Caki2 (cell line): Measurements from ENCODE around the gene USP5. TPM values are rescaled to one million over a fixed set of nuclear protein-coding genes. Genes with fewer than 3 reads are reported as not detected.
A peak's percentile ranks its signal among the peaks of the same experiment; 100 is the strongest.
"Not testable (repeated sequence)": the region's sequence is repeated elsewhere in the genome, so short reads cannot be mapped to it uniquely, and the experiment has no call there.

Source experiments
- DNase-seq: peaks from one replicate; pipeline ENCODE4 v3.0.0-alpha.2; 2015; ENCODE audit warnings: low read depth
- in situ Hi-C: cut with HindIII; loops from 2 replicates; pipeline ENCODE4 v1.10.0; 2016; ENCODE audit warnings: low sequenced_read_pairs, low pct_unique_long_range_greater_than_20kb, mixed read lengths
- total RNA-seq: library from RNA; depleted of rRNA; stranded (reverse); fragments of >200 nt; shearing (Covaris generic); gene quantifications from 2 replicates; pipeline ENCODE4 v1.2.3, GENCODE V29; 2014; ENCODE audit warnings: low replicate concordance

The USP5 gene
- total RNA-seq, 1 experiment from 2014 or later: 174 TPM

- peak; percentile 83 for DNase-seq
Measured at GRCh38 chr12:6872073-6873048, 20.4 kb downstream of the USP5 start.

GRCh38 chr12:6873094-6874014 is 21.4 kb downstream of the USP5 start, which contains the start of gene SPSB2:
TSS of gene SPSB2 (minus strand) at chr12:6873303. CDS start at chr12:6872901, 402 bp downstream.
- DNase-seq: peak; percentile 96
- in situ Hi-C loops: no loop called here

More at GRCh38 chr12:6872073-6873048, 20.4 kb downstream of the USP5 start:
- in situ Hi-C loops: no loop called here

GRCh38 chr12:6874015-6874368 is 22.0 kb downstream of the USP5 start:
- DNase-seq, in situ Hi-C loops: not testable (repeated sequence)

GRCh38 chr12:6879824-6880223 is 27.9 kb downstream of the USP5 start:
- in situ Hi-C loops, DNase-seq: not testable (repeated sequence)

- in situ Hi-C loops: no loop called here
- no peak for DNase-seq
Measured at GRCh38 chr12:6883252-6883651, 31.3 kb downstream of the USP5 start.

GRCh38 chr12:6883683-6884082 is 31.7 kb downstream of the USP5 start:
- no peak for DNase-seq
- in situ Hi-C loops: no loop called here

GRCh38 chr12:6884539-6884938 is 32.6 kb downstream of the USP5 start:
- no peak for DNase-seq
- in situ Hi-C loops: no loop called here

- DNase-seq: peak; percentile 26
- in situ Hi-C loops: not testable (repeated sequence)
Measured at GRCh38 chr12:6886206-6886999, 34.5 kb downstream of the USP5 start.

GRCh38 chr12:6887460-6887859 is 35.5 kb downstream of the USP5 start:
- in situ Hi-C loops: no loop called here
- no peak for DNase-seq

- no peak for DNase-seq
- in situ Hi-C loops: no loop called here
Measured at GRCh38 chr12:6888360-6888759, 36.4 kb downstream of the USP5 start.

GRCh38 chr12:6888794-6889193 is 36.8 kb downstream of the USP5 start:
- in situ Hi-C loops, DNase-seq: not testable (repeated sequence)

- in situ Hi-C loops, DNase-seq: not testable (repeated sequence)
Measured at GRCh38 chr12:6889775-6890573, 38.0 kb downstream of the USP5 start.

- peak; percentile 97 for DNase-seq
Measured at GRCh38 chr12:6890789-6891645, 39.1 kb downstream of the USP5 start.

GRCh38 chr12:6891646-6892001 is 39.7 kb downstream of the USP5 start:
- DNase-seq: no peak
- in situ Hi-C loops: no loop called here

More at GRCh38 chr12:6890789-6891645, 39.1 kb downstream of the USP5 start:
- in situ Hi-C loops: no loop called here

GRCh38 chr12:6892683-6893082 is 40.7 kb downstream of the USP5 start:
- in situ Hi-C loops, DNase-seq: not testable (repeated sequence)

- in situ Hi-C loops: no loop called here
- no peak for DNase-seq
Measured at GRCh38 chr12:6894321-6894720, 42.4 kb downstream of the USP5 start.
